ENCODE results near the gene SLX4IP. TPM values are rescaled to one million over a fixed set of nuclear protein-coding genes. Genes with fewer than 3 reads are reported as not detected.

SLX4IP gene
- total RNA-seq, 1 donor from 2014 or later = 4.6 TPM

DNA sequence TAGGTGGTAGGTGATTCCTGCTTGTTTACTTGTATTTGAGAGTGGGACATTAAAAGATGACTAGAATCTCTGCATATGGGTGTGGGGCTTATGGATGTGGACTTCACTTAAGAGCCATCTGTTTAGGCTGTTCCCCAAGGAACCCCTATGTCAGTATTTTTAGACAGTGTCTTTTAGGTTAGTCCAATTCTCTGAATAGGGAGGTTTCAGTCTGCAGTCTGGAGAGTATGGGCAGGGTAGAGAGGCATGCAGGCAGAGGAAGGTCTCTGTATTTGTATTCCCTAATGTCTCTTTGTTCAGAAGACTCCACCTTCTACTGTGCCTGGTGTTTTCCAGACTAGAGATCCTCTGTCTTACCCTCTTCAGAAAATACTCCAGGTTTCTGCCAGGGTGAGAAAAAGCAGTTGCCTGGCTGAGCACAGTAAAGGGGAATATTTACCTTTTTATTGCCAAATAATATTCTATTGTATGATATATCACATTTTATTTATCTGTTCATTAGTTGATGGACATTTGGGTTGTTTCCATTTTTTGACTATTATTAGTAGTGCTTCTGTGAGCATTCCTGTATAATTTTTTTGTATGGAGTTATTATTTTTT, 19.1 kb downstream of the SLX4IP start:
- intact Hi-C loops (cut with DNase I) = no loop called here
- ATAC-seq = no peak
- no peak for DNase-seq (ENCODE audit: low spot score)

GRCh38 chr20:10461495-10461894, 26.4 kb downstream of the SLX4IP start:
- ATAC-seq (no peak), DNase-seq (ENCODE audit: low spot score) (no peak)
- intact Hi-C loops (cut with DNase I) = no loop called here

GRCh38 chr20:10462516-10462915, 27.4 kb downstream of the SLX4IP start:
- no peak for DNase-seq (ENCODE audit: low spot score)
- intact Hi-C loops (cut with DNase I) = no loop called here
- ATAC-seq = no peak

DNA sequence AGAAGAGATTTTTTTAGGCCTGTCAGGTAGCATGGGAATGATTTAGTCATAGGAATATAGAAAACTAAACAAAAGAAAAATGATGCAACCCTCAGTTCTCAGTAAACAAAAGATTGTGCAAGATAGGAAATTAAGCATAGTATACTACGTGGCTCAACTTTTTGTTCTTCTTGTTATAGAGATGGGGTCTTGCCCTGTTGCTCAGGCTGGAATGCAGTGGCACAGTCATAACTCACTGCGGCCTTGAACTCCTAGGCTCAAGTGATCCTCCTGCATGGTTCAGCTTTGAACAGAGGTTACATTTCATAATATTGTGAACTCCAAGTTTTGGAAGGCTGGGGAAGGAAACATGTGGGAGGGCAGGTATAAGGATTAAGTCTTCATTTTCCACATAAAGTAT, 28.5 kb downstream of the SLX4IP start:
- DNase-seq (ENCODE audit: low spot score) (no peak), ATAC-seq (no peak)
- intact Hi-C loops (cut with DNase I) = no loop called here

GRCh38 chr20:10465135-10465534, 30.0 kb downstream of the SLX4IP start:
- DNase-seq (ENCODE audit: low spot score) (no peak), ATAC-seq (no peak)
- intact Hi-C loops (cut with DNase I) = no loop called here

DNA sequence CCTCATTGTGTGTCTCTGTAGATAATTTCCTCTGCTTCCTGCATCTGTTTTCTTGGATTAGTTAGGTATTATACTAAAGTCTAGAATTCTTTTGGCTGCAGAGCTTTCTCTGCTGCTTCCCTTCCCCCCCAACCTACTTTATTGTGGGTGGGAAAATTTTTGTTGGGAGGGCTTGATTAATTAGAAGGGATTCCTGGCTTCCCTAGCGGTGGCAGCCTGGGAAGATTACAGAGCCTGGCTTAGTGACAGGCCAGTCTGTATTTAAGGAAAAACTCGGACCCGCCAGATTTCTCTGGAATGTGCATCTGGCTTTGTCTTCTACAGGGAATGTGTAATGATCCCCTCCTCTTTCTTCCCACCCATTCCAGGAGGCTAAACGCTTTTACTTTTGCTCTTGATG, 31.2 kb downstream of the SLX4IP start:
- ATAC-seq (no peak), DNase-seq (ENCODE audit: low spot score) (no peak)
- intact Hi-C loops (cut with DNase I) = no loop called here

- DNase-seq (ENCODE audit: low spot score) (no peak), ATAC-seq (no peak)
- intact Hi-C loops (cut with DNase I) = no loop called here
Measured at GRCh38 chr20:10466855-10467254, 31.8 kb downstream of the SLX4IP start.

GRCh38 chr20:10467681-10468339, 32.7 kb downstream of the SLX4IP start:
- intact Hi-C loops (cut with DNase I) = no loop called here
- DNase-seq (ENCODE audit: low spot score) (no peak), ATAC-seq (no peak)

DNA sequence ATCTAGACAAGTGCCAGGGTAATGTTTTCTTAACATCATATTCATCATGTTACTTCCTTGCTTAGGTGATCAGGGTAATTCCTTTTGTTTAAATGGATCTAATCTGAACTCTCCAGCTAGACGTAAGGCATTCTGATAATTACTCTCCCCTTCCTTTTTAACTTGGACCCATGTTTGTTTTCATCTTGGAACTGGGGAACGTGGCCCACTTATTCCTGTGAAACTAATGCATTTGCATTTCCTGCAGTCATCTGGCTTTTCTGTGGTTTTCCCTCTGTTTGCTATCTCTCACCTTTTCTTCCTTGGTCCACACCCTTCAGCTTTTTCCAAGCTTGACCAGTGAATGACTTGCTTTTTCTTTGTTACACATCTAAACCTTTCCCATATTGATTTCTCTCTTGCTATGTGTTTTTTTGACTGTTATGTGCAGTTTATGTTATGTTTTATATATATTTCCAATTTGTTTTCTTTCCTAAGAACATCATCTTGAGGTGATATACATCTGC, 33.3 kb downstream of the SLX4IP start:
- intact Hi-C loops (cut with DNase I) = no loop called here
- no peak for DNase-seq (ENCODE audit: low spot score)
- ATAC-seq = no peak

GRCh38 chr20:10469056-10469455, 34.0 kb downstream of the SLX4IP start:
- ATAC-seq (no peak), DNase-seq (ENCODE audit: low spot score) (no peak)
- intact Hi-C loops (cut with DNase I) = no loop called here

DNA sequence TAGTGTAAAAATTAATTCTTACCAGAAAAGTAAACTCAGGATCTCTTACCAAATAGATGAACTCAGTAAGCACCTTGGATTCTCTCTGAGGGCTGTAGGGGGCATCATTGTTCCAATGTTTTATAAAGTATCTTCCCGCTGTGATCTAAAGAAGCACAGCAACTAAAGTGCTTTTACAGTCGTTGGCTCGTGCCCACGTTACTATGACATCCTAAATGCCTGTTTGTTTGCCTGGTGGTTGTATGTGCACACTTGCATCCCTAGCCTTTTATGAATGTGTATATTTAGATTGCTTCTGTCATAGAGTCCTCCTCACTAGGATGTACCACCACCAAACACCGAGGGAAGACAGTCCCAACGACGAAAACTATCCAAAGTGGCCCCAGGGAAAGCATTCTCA, 34.5 kb downstream of the SLX4IP start:
- DNase-seq (ENCODE audit: low spot score) (peak; percentile 64), ATAC-seq (peak; percentile 90)
- intact Hi-C loops (cut with DNase I) = no loop called here

DNA sequence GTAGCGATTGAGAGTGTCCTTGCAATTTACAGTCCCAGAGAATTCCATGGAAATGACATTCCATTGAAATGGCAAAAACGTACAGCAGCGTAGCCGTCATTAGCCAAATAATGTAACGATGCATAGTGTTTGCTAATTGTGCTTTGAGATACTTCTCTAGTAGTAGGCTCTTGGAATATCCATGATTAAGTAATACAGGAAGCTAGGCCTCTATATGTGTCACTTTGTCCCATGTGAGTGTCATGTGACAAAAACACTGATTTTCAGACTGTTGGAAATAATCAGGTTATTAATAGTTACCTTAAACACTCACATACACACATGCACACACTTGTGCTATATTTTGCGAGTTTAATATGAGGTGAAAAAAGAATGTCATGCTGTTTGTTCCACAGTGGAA, 35.2 kb downstream of the SLX4IP start:
- ATAC-seq = no peak
- DNase-seq (ENCODE audit: low spot score) = no peak
- intact Hi-C loops (cut with DNase I) = no loop called here

DNA sequence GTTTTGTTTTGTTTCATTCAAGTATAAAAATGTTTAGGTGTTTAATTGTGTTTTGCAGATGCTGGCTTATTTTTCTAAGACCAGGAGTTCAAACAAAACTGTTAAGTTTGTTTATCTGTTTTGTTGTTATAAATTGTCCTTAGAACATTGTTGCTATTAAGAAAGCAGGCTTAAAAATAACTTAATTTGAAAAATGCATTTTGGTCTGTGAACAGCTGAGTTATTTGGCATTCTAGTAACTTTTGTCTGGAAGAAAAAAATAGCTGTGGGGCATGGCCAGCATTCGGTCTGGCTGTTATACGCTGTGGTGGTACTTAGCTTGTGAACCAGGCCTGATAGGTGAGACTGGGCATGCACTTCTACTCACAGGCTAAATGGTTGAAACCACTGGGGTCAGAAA, 37.8 kb downstream of the SLX4IP start:
- no peak for DNase-seq (ENCODE audit: low spot score)
- no peak for ATAC-seq
- intact Hi-C loops (cut with DNase I) = no loop called here

DNA sequence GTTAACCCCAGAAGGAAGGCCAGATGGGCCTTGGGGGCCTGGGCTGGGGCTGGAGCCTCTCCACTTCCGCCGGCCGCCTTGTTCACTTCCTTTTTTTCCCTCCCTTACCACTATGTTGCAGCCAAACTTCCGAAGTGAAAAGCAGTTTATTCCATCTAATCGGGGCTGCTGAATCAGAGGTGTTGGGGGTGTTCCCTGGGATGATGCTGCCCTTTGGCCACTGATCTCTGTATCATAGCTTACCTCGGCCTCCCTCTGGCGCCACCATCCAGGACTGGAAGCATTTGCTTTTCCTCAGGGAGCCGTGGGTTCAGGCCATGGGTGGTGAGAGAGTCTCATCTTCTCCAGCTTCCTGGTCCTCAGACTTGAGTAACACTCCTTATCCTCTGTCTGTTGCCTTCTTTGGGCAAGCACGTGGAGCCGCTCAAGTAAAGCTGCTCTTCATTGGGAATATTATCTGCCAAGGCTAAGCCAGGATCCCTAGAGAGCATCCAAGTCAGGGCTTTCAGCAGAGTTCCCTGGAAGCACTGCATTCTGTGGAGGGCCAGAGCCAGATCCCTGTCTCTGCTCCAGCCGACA, 39.6 kb downstream of the SLX4IP start:
- ATAC-seq (peak; percentile 89), DNase-seq (ENCODE audit: low spot score) (peak; percentile 67)
- intact Hi-C loops (cut with DNase I) = no loop called here

DNA sequence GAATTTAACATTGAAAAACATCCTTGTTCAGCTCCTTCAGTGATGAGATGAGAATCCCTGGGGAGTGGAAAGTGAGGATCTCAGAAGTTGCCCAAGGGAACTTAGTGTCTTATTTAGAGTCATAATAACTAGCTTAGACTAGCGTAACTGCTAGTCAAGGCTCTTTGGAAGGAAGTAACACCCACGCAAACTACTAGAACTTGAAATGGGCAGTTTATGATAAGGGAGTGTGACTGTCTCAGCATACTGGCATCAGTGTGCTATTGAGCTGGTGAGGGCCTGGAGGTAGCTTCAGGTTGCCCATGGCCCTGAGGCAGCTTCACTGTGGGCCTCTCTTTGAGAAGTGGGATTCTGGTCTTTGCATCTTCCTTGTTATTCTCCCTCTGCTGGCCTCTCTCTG, 40.1 kb downstream of the SLX4IP start:
- DNase-seq (ENCODE audit: low spot score) (no peak), ATAC-seq (peak; percentile 27)
- intact Hi-C loops (cut with DNase I) = no loop called here

- DNase-seq (ENCODE audit: low spot score) = no peak
- intact Hi-C loops (cut with DNase I) = no loop called here
- peak; percentile 41 for ATAC-seq
Measured at GRCh38 chr20:10476319-10476724, 41.2 kb downstream of the SLX4IP start.

DNA sequence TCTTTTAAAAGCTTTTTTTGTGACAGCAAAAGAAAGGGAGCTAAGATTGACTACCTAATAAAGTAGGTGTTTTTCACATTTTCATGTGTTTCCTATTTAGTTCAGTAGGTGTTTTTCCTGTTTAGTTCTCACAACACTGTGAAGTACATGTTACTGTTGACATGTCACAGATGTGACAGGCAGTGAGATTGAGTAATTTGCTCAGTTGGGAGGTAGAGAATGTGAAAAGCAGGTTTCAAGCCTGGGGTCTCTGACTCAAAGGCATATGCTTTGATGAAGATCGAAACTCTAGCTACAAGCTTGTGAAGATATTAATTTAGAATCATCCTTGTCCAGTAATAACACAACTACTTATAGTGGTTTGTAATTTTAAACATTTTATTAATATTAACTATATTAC, 43.1 kb downstream of the SLX4IP start:
- DNase-seq (ENCODE audit: low spot score) (no peak), ATAC-seq (no peak)
- intact Hi-C loops (cut with DNase I) = no loop called here

DNA sequence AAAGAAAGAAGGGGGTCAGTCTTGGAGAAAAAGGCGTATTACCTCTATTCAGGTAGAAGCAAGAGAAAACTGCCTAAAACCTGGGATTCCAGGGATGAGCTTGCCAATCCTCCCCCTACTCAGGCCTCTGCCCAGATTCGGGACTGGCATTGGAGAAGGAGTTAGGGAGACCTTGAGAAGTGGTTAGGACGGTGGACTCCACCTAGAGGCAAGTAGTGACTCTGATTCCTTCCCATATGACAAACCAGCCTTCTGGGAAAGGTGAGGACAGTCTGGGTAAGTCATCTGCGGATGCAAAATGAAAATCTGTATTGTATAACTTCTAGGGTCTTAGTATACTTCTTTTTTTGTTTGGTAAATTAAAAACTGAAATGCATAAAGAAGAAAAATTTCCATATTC, 43.8 kb downstream of the SLX4IP start:
- no peak for DNase-seq (ENCODE audit: low spot score)
- no peak for ATAC-seq
- intact Hi-C loops (cut with DNase I) = no loop called here

DNA sequence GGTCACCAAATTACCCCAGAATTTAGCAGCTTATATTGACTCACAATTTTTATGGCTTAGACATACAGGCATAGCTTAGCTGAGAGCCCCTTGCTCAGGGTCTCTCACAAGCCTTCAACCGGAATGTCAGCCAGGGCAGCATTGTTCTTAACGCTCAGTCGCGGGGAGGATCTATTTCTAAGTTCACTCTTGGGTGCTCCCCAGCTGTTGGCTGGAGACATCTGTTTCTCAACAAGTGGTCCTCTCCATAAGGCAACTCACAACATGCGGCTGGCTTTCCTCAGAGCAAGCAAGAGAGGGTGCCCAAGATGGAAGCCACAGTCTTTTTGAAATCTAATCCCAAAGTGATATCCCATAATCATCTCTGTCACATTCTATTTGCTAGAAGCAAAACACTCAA, 46.6 kb downstream of the SLX4IP start:
- DNase-seq (ENCODE audit: low spot score) = no peak
- no peak for ATAC-seq
- intact Hi-C loops (cut with DNase I) = no loop called here

- DNase-seq (ENCODE audit: low spot score) (no peak), ATAC-seq (no peak)
- intact Hi-C loops (cut with DNase I) = no loop called here
Measured at GRCh38 chr20:10483691-10484090, 48.6 kb downstream of the SLX4IP start.
